NCI-H345 treated with DMSO at 0.1 percent for 48 hours (cell line): ENCODE data around the gene GPR87.

Source experiments
- DNase-seq: peaks from one replicate; lab custom pipeline; 2025; ENCODE audit not compliant: unreplicated experiment; lab: John Stamatoyannopoulos, UW

The GPR87 gene

DNA sequence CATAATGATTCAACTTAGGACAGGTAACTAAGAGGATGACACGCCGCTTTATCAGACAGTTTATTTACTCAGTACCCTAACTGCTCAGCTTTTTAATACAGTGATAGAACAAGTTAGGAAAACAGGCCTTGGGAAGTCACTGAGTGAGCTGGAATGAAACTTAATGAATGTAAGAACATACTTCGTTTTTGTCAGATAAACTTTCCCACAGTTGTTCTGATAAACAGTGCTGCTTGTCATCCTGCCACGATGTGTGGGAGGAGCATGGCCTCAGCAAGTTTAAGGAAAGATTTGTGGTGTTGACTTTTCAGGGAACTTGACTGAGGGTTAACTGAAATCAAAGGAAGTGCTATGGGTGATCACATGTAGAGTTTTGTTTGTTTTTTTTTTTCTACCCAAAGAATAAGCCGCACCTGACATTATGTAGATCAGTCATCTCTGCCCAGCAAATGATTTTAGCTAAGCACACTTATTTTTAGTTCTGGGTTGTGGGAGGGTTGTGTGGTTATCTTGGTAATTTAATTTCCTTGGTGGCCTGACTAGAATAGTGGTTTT lies 32.6 kb downstream of the GPR87 start:
- no peak for DNase-seq

DNA sequence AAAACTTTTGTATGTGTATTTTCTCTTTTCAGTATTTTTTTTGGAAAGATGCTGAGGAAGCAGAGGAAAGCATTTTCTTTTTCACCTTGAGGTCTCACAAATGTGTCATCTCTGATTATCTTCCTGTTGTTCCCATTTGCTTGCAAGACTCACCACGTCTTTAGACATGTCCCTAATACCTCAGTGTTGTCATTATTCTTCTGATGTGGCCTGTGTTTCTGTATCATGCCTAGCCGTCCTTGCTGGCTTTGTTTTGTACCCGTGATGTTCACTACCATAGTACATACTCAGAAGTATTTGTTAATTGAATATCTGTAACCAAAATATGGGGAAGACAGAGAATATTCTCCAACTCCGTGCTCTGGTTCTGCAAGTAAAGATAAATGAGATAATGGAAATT lies 33.2 kb downstream of the GPR87 start:
- DNase-seq: no peak

DNA sequence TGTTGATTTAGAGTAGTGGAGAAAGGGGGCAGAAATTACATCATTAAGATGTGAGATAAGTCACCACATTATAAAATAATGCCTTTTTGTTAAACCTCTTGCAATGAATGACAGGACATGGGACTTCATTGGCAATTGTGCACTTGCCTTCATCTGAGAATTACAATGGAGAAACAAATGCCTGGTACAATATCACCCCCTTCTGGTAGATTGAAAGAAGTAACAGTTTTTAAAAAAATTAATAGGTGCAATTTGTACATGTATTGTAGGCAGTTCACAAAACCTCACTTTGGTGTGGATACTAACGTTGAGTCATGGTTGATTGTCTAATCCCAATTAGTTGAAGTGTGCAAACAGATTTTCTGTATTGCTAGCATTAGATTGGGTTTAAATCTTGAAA lies 33.7 kb downstream of the GPR87 start:
- DNase-seq: peak; percentile 10

DNA sequence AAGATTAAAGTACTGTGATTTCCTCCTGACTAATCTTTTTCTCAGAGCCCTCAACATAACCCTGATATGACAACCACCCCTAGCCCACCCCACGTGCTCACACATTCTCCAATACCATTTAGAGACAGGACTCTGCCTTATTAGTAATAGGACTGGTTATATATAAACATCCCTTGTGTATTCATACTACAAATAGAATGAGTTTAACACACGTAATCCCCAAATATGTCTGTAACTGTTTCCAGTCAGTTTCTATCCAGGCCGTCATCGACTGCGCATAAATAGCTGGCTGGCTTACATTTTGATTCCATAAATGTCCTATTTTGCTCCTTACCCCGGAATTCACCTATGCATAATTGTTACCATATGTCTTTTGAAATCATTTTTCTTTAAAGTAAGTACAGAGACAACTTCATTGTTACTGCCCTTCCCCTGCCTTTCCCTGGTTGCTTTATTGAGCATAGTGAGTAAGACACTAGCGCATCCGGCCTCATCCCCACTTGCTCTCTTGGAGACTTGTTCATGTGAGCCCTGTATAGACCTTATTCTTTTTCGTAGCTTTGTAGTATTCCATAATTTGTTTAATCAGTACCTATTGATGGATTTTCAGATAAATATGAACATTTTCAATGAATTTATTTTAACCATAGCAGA lies 34.8 kb downstream of the GPR87 start:
- no peak for DNase-seq

DNA sequence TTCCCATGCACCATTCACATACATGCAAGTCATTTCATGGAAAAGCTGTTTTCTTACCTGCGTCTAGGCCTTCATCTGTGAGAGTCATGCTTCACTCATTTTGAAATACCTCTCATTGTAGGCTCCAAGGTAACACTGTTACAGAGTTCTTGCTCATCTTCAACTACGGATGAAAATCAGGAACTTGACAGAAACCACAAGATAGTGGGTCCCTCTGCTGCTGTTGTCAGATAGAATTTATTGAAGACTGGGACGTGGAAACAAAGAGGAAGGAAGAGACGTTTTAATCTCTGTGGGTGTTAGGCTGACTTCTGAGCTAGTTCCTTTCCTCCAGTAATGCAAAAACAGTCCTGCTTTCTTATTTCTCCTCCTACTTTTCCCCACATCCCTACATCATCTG lies 38.4 kb downstream of the GPR87 start, which contains the start of gene P2RY14:
TSS of gene P2RY14 (minus strand) at position 313 of the 400 bp plus-strand sequence. CDS start 64,226 bp downstream, outside the sequence.
- no peak for DNase-seq

DNA sequence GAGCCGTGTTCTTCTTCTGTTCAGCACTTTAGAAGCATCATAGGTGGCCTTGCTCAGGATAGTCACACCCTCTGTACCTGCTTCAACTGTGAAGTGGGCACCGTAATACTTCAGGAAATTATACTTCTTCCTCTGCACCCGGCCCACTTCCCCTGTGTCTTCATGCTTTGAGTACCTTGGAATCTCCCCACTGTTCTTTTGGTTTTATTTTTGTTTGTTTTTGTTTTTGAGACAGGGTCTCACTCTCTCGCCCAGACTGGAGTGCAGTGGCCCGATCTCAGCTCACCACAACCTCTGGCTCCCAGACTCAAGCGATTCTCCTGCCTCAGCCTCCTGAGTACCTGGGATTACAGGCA lies 40.0 kb downstream of the GPR87 start:
- DNase-seq: no peak

DNA sequence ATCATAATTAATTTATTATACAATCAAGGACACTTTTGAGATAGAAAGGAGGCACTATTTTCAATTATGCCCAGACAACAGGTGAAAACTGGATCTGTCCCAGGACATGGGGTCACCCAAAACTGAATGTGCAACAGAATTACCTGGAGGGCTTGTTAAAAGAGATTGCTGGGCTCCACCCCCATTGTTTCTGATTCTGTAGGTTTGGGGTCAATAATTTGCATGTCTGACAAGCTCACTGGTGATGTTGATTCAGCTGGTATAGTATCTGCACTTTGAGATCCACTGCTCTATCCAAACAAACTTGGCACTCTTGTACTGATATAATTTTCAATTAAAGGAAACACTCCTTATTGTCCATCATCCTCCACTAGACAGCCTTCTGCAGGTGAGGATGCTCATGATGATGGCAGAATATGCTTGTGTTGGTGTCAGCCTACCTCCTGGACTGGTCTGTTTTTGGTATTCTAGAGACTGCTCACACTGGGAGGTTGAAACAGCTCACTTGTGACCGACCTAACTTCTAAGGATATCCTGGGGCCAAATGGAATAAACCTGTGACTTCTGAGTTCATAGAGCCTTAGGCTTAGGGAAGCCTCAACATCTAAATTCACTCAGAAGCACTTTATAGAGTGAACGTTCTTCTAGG lies 40.5 kb downstream of the GPR87 start:
- DNase-seq: no peak

DNA sequence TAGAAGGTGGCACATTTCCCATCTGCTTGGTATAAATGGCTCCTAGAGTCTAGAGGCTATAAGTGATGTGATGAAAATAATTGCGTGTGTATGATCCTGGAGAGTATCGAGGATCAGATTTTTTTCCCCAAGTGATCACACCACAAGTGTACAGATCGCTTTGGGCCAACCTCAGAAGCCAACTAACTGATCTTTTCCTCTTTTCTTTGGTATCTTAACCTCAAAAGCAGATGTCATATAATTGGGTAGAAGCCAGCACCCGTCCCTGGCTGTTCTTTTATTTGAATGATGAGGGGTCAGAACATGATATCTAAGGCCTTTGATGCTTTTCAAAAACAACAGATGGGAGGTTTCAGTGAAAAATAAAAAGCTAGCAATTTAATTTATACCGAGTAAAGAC lies 41.5 kb downstream of the GPR87 start:
- DNase-seq: no peak

DNA sequence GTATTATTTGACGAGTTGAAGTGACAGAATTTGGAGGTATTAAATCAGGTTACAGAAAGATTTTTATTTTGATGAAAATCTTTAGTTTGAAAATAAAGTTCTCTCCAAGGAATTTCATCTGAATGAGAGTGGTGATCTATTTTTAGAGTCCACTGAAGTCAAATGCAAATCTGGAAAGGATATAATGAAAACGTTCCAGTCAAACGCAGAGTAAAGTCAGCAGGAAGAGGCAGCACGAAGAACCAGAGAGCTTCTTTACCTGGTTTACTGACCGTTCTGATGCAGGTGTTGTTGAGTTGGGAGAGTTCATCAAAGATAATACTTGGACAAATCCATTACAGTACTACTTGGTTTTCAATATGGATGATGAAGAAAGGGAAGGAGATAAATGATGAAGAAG lies 47.0 kb downstream of the GPR87 start:
- DNase-seq: no peak

DNA sequence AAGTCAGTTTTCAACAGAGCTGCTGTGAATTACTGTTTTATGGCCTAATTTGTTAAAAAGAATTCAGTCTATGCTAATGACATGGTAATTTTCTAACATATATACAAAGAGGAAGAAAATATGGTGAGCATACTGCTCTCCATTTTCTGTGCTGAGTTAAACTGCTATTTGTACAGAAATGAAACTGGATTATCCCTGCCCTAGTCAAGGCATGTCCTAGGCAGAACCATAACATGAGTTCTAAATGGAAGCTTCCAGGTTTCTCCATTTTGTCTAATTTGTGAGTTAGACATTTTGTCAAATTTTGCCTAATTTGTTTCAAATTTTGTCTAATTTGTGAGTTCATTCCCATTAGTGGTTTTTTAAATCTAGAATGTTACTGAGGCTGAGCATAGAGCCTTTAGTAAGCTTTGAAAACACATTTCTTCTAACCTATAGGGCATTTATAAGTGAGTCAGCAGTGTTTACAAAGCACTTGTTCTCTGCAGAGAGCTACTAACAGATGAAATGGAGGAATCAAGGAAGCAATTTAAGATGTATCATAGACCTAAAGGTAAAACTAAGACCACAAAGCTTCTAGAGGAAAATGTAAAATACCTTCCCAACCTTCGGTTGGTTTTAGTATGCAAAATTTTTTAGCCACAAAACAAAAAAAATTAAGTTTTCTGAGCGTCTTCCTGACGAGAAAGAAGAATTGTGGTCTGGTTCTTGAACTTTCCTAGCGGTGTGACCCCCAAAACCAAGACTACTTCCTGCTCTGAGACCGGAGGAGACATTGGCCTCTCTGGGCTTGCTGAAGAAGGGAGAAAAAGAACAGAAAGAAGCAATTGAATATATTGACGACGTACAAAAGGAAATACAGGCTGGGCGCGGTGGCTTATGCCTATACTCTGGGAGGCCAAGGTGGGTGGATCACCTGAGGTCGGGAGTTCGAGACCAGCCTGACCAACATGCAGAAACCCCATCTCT lies 48.1 kb downstream of the GPR87 start:
- no peak for DNase-seq

DNA sequence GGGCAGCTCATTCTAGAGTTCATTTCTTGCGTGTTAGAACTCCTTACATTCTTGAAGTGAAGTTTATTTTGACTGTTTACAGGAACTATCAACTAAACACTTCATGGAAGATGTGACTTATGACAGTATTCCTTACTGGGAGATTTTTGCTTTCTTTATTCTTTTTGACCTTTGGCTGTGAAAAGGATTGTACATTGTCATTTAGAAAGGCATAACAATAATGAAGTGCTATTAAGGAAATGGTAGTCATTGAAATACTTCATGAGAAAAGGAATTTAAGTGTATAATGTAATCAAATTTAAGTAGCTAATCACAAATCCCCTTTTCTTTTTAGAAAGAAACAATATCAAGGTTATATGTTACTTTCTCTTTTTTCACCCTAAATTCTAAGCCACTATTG lies 49.6 kb downstream of the GPR87 start:
- no peak for DNase-seq

DNA sequence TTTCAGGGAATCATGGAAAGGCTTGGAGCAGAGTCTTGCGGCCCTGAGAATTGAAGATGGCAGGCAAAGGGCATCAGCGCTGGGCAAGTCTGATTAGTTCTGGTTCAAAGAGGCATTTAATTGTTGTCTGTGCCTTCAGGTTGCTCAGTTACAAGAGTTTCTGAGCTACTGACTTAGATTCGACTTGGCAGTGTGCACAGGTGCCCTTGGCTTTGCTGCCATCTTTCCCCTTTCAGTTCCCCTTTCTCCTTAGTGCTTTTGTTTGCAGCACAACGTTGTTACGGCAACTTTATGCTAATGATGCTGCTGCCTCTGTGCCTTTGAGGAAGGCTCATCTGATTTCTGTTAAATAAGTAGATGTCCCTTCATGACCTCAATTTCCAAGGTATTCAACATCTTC lies 50.8 kb downstream of the GPR87 start:
- DNase-seq: no peak

DNA sequence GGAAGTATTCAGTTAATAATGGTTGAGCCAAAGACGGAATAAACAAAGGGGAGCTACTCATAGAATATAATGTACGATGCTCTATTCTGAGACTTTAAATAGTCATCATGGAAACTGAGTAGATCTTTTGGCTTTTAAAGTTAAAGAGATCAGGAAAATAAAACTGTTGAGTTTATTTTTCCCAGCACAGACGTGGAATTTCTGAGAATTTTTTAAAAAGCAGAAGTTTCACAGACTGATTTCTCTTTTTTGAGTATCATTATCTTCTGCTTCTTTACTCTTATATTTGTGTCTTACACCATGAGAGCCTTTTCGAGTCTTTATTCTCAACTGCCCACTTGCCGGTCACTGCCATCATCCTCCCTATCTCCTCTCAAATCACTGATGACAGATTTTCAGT lies 51.5 kb downstream of the GPR87 start:
- no peak for DNase-seq

DNA sequence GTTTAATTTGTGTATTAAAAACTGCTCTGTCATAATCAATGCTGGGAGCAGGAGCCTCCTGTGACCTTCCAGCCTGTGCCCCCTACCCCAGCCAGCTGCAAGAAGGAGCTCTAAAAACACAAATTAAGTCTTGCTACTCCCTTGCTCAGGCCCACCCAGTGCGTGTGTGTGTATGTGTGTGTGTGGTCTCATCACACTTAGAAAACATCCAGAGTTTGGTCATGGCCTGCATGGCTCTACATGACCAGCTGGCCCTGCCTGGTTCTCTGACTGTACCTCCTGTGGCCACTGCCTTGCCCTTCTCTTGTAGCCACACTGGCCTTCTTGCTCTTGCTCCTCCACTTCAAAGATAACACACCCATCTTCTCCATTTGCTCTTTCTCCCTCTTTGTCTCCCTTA lies 52.0 kb downstream of the GPR87 start:
- no peak for DNase-seq

DNA sequence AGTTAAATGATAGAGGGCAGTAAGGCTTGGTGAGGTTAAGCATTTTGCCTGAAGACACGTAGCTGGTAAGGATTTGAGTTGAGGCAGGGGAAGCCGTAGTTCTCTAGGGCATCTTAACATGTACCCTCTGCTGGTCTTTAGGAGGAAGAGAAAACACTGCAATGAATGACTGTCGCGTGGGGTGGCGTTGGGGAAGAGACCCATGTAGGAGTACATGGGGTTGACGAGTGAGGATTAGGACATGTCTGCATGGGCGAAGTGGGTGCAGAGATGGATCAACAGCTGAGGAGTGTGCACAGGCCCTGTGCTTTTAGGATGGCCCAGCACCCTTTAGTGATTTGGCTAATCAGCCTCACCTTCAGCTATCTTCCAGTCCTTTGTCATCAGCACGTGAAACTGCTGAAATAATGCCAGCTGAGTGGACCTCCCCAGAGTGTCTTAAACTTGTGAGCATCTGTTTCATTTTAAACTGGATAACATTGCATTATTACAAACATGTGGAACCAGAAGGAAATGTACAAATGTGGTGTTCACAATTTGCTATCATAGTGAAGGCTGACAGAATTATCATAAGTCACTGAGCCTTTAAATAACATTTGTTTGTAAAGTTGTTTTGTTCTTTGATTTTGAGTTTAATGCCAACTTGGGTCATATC lies 53.6 kb downstream of the GPR87 start:
- DNase-seq: no peak

DNA sequence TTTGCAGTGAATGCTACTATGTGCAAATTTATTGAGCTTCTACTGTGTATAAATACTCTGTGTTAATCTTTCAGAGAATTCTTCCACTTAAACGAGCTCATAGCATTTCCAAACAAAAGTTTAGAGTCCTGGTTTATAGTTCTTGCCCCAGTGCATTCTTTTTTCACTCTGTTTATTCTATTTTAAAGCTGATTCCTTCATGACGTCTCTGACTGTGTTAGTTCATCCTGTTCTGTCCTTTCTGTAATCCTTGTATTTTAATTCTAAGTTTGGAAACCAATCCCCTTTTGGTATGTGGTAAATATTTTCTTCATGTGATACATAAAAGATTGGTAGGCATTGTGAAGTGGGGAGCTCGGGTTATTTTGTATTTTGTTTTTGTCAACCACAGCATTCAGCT lies 57.0 kb downstream of the GPR87 start:
- no peak for DNase-seq

DNA sequence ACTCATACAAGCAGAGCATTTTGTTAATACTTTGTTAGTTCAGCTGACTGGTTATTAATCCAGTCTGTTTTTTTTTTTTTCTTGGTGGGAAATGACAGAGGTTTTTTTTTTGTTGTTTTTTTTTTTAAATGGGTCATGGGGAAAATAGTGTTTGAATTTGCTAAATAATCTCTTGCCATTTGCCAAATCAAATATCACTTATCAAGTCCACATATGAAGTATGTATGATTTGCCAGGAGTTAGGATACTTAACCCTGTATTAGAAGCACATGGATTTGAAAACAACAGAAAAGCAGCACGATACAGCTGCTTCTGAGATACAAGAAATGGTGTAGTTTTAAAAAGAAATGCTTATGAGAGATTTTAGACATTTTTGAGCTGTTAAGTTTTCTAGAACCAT lies 59.9 kb downstream of the GPR87 start:
- no peak for DNase-seq

DNA sequence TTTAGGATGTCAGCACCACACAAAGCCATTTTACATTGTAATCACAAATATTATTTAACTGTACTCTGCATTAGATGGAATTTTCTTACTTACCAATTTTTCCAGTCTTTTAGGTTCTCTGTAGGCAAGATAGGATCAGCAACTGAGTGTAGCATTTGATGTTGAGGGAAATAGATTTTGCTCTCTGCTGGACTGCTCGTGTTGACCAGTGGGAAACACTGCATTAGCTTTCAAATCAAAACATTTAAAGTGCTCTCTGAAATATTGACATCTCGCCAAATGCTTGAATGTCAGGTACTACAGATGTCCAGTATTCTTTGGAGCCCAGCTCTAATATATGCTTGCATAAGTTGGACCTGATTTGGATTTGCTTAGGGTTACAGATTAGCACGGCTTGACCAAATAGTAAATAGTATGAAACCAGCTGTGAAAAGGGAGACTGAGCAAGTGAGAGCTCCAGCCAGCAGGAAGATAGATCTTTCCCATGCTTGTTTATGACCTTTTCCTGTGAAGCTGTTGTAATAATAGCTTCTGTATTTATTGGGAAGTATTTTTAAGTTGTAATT lies 67.8 kb downstream of the GPR87 start:
- DNase-seq: no peak
